ENCODE results near the gene CCR5AS.
"Not testable (repeated sequence)": the region's sequence is repeated elsewhere in the genome, so short reads cannot be mapped to it uniquely, and the experiment has no call there.

CCR5AS gene

GRCh38 chr3:46405301-46406019 lies 1.4 kb downstream of the CCR5AS start:
- no peak for DNase-seq (ENCODE audit: low spot score)

- not testable (repeated sequence) for DNase-seq (ENCODE audit: low spot score)
Observed at GRCh38 chr3:46402902-46403301, 4.0 kb downstream of the CCR5AS start.

GRCh38 chr3:46401579-46401978 lies 5.3 kb downstream of the CCR5AS start:
- no peak for DNase-seq (ENCODE audit: low spot score)

GRCh38 chr3:46400846-46401245 lies 6.0 kb downstream of the CCR5AS start:
- DNase-seq (ENCODE audit: low spot score) = no peak

- DNase-seq (ENCODE audit: low spot score) = peak; percentile 67
Observed at GRCh38 chr3:46400000-46400734, 6.7 kb downstream of the CCR5AS start.

- no peak for DNase-seq (ENCODE audit: low spot score)
Observed at GRCh38 chr3:46399557-46399956, 7.3 kb downstream of the CCR5AS start.

GRCh38 chr3:46399098-46399497 lies 7.8 kb downstream of the CCR5AS start:
- no peak for DNase-seq (ENCODE audit: low spot score)

GRCh38 chr3:46398186-46398955 lies 8.5 kb downstream of the CCR5AS start:
- DNase-seq (ENCODE audit: low spot score) = no peak

GRCh38 chr3:46397111-46397510 lies 9.8 kb downstream of the CCR5AS start:
- DNase-seq (ENCODE audit: low spot score) = no peak

GRCh38 chr3:46395766-46396530 lies 10.9 kb downstream of the CCR5AS start:
- DNase-seq (ENCODE audit: low spot score) = no peak

GRCh38 chr3:46395210-46395661 lies 11.6 kb downstream of the CCR5AS start:
- no peak for DNase-seq (ENCODE audit: low spot score)

GRCh38 chr3:46393554-46394434 lies 13.1 kb downstream of the CCR5AS start:
- no peak for DNase-seq (ENCODE audit: low spot score)

GRCh38 chr3:46393011-46393410 lies 13.9 kb downstream of the CCR5AS start:
- DNase-seq (ENCODE audit: low spot score) = no peak

GRCh38 chr3:46391526-46391925 lies 15.3 kb downstream of the CCR5AS start:
- DNase-seq (ENCODE audit: low spot score) = not testable (repeated sequence)

- no peak for DNase-seq (ENCODE audit: low spot score)
Observed at GRCh38 chr3:46389306-46389705, 17.6 kb downstream of the CCR5AS start.

GRCh38 chr3:46388847-46389246 lies 18.0 kb downstream of the CCR5AS start:
- DNase-seq (ENCODE audit: low spot score) = not testable (repeated sequence)

GRCh38 chr3:46386205-46386604 lies 20.7 kb downstream of the CCR5AS start:
- no peak for DNase-seq (ENCODE audit: low spot score)

- DNase-seq (ENCODE audit: low spot score) = no peak
Observed at GRCh38 chr3:46383951-46384330, 22.9 kb downstream of the CCR5AS start.

GRCh38 chr3:46383211-46383950 lies 23.5 kb downstream of the CCR5AS start:
- no peak for DNase-seq (ENCODE audit: low spot score)

GRCh38 chr3:46381625-46382024 lies 25.2 kb downstream of the CCR5AS start:
- DNase-seq (ENCODE audit: low spot score) = no peak
